Stimulated activated CD8-positive, alpha-beta memory T cell treated with anti-CD3 and anti-CD28 coated beads, Interleukin-7, amount 100 ng/mL, for 24 hours (primary cell): Measurements from ENCODE around the gene KCTD1.

Experiments
- DNase-seq: peaks from one replicate; pipeline ENCODE4 v3.0.0-alpha.2; 2020; ENCODE audit warnings: low read depth

Gene KCTD1

GRCh38 chr18:26548415-26549262, at the start of gene KCTD1:
Gene KCTD1, minus strand, starts transcription at chr18:26548553. Its CDS starts 17 bp downstream, at chr18:26548536.
- DNase-seq: peak; percentile 29

GRCh38 chr18:26593365-26594320, 45.3 kb upstream of the KCTD1 start:
- no peak for DNase-seq

- no peak for DNase-seq
Observed at GRCh38 chr18:26584745-26585144, 36.4 kb upstream of the KCTD1 start.

- DNase-seq: no peak
Observed at GRCh38 chr18:26579941-26580618, 31.7 kb upstream of the KCTD1 start.

GRCh38 chr18:26575865-26576217, 27.5 kb upstream of the KCTD1 start:
- DNase-seq: no peak

GRCh38 chr18:26574958-26575864, 26.9 kb upstream of the KCTD1 start:
- no peak for DNase-seq

- no peak for DNase-seq
Observed at GRCh38 chr18:26568926-26569665, 20.7 kb upstream of the KCTD1 start.

GRCh38 chr18:26568513-26568912, 20.2 kb upstream of the KCTD1 start:
- no peak for DNase-seq

GRCh38 chr18:26566874-26567555, 18.7 kb upstream of the KCTD1 start:
- DNase-seq: no peak

- DNase-seq: no peak
Observed at GRCh38 chr18:26565514-26565913, 17.2 kb upstream of the KCTD1 start.

GRCh38 chr18:26563024-26563423, 14.7 kb upstream of the KCTD1 start:
- DNase-seq: no peak

GRCh38 chr18:26562568-26562967, 14.2 kb upstream of the KCTD1 start:
- no peak for DNase-seq

- DNase-seq: no peak
Observed at GRCh38 chr18:26561769-26562168, 13.4 kb upstream of the KCTD1 start.

GRCh38 chr18:26556573-26556972, 8.2 kb upstream of the KCTD1 start:
- DNase-seq: no peak

- no peak for DNase-seq
Observed at GRCh38 chr18:26555804-26556553, 7.6 kb upstream of the KCTD1 start.

GRCh38 chr18:26553943-26554342, 5.6 kb upstream of the KCTD1 start:
- no peak for DNase-seq

GRCh38 chr18:26551695-26552081, 3.3 kb upstream of the KCTD1 start:
- DNase-seq: no peak

- DNase-seq: no peak
Observed at GRCh38 chr18:26550998-26551694, 2.8 kb upstream of the KCTD1 start.
